D341Med (cell line): ENCODE results near the gene CCDC70.

ENCODE experiments used
- DNase-seq: peaks from one replicate; pipeline ENCODE4 v3.0.0; 2012; ENCODE audit warnings: low spot score

The CCDC70 gene

DNA sequence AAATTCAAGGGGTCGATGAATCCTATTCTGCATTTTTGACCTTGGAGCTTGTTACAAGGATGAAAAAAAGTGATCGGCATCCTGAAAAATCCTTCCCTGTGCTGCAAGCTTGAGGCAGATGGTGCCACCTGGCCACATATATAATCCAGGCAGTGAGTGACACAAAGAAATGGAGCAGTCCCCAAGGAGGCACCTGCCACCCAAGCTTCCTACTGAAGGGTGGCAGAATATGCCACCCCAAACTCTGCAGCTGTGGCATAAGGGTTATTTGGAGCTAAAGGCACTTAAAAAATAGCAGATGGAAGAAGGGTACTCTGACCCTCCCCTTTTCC, 32.2 kb upstream of the CCDC70 start:
- peak; percentile 44 for DNase-seq

DNA sequence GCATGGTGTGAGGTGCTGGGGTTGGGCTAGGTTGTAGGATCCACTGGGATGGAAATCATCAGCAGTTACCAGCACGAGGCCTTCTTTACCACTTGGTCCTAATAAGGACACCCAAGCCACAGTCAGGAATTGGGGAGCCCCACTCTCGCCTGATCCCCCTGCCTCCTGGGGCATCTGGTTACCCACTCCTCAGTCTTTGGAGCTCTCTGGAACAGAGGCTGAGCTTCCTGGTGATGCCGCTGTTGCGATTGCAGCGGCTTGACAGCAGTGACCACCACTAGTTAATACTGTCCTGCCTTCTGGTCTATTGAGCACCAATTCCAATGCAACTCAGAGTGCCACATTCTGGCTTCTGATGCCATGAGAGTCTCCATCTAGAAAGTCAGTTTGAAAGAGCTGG, 30.2 kb upstream of the CCDC70 start:
- no peak for DNase-seq

DNA sequence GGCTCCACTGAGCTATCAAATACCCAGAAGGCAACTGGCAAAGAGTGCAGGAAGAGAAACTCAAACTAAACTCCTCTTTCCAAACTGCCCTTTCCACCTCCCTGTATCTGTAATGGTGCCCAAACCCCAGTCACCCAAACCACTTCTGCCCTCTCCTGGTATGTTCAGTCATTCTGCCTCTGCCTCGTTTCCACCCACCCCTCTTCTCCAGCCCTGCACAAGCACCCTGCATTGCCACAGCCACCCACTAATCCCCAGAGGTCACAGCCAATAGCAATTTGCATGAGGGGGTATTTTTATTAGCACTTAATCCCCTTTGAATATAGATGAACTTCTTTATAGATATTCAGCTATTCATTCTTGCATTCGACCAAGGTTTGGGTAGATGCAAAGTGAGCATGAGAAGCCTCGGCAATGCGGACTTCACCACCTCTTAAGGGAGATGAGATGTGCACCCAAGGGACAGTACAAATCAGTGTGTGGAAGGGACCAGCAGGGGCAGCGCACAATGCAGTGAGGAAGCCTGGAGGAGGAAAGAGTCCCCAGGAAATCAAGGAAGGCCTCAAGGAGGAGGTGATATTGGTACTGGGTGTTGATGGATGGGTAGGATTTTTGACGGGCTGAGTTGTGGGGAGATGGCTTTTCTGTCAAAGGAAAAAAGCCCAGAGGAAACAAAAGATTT, 29.2 kb upstream of the CCDC70 start:
- DNase-seq = peak; percentile 68

DNA sequence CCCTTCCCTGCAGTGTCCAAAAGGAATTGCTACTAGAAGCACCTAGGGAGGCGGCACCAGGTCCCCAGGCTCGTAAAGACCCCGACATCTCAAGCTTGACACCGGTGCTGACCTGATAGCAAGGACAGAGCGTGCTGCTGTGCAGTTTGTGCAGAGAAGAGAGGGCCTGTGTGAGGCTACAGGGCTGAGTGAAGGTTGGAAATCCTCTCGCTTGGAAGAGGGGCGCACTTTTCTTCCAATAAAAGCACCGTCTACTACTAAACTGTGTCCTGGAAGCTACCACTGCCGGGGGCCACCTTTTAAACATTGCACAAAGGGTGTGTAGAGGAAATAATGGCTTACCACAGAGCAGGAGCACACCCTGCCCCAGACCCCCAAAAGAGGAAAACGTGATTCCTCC, 27.8 kb upstream of the CCDC70 start:
- DNase-seq = no peak

DNA sequence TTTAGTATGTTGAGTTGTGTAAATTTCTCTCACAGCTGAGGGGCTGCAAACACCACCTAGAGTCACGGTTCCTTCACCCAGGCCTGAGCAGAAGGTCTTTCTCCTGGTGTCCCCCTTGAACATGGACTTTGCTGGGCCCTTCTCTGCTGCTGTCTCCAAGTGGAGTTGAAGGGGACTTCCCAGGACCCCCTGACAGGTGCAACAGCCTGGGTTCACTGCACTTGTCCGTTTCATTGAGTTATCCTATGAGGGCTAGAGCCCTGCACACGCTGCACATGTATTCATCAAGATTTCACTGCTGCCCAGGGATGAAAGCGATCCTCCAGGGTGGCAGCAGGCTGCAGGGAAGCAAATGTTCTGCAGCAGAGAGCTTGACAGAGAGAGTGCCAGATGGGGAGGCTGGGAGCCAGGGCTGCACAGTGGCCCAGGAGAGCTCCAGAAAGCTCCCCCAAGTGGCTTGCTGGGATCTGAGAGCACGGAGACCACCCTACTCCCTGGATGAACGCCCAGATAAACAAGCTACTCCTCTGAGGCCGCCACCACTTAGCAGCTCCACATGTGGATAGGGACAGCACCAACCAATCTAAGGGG, 27.1 kb upstream of the CCDC70 start:
- peak; percentile 55 for DNase-seq

DNA sequence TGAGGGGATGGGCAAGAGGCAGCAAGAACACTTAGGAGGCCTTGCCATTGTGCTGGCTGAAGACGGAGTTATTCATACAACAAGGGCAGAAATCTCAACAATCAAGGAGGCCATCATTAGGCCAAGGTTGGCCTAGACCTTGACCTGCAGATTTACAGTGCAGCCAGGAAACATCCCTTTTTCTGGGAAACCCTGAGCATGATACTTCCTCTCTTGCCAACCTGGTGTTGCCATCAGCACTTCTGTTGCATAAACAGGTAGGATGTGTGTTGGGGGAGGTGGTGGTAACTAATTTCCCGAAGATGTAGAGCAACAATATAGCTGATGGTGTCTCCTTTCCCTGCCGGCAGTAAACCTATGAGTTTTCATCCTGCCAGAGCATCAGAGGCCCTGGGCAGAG, 24.8 kb upstream of the CCDC70 start:
- DNase-seq = no peak

DNA sequence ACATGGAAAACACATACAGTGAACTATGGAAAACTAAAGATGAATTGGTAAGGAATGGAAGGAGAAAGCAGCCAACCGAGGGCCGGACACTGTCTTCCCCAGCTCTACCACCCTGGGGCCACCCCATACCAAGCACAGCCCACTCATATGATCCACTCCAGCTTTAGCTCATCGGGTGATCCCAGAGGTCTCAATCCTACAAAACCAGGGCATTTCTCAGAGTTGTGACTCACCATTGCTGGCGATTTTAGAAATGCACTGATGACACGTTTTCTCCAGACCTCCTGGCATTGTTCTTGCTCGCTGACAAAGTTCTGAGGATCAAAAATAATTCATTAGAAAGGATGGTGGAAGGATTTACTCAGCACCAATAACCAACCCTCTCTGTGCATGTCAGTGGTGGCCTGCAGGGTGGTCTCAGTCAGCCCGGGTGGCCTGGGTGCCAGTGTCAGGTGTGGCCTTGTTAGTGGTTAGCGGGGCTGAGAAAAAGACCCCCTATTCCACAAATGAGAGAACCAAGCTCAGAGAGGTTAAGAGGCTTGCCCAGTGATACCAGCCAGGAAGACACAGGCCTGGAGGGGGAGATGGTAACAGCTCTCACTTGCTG, 23.4 kb upstream of the CCDC70 start:
- no peak for DNase-seq

DNA sequence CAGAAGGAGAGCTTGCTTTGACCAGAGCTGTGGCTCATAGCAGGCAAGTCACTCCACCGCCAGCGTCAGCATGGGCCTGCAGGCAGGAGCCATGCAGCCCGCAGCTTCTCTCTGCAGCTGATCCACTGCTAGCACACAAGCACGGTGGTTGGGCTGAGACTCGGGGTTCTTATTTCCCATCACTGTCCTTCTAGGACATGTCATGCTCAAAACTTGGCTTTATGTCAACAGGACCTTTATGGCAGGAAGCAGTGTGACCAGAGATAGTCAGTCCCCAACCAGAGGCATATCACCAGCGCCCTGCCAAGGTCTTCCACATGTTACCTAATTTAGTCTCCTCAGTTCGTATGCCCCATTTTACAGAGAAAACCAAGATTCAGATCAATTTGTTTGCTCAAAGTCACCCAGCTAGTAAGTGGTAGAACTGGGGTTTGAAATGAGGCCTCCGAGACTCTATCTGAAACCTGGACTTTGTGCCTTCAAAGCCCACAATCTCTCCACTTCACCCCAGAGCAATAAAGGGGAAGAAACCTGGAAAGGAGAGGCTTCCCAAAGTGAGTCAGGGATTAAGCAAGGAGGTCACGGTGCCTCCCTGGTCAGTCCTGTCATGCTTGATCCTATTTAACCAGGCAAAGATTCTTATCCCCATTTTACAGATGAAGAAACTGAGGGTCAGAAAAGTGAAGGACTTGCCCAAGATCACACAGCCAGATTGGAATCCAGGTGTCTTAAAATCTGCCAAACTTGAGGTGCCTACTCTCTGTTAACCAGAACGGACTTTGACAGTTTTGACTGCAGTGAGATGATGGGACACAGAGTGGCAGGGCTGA, 21.8 kb upstream of the CCDC70 start:
- no peak for DNase-seq

DNA sequence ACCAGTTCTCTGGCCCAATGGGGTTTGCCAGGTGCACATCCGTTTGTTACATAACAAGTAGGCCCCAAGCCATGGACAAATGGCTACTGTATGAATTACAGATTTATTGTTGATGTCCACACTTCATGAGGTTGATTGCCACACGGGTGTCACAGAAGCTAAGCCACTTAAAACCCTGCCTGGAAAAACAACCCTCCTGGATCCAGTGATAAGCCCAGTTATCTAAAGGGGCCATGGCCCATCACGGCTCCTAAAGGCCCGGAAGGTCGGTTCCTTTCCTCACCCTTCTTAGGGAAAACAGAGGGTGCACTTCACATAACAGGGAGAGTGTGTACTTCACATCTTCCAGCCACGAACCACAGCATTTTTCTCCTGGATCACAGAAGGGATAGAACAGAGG, 20.9 kb upstream of the CCDC70 start:
- no peak for DNase-seq

DNA sequence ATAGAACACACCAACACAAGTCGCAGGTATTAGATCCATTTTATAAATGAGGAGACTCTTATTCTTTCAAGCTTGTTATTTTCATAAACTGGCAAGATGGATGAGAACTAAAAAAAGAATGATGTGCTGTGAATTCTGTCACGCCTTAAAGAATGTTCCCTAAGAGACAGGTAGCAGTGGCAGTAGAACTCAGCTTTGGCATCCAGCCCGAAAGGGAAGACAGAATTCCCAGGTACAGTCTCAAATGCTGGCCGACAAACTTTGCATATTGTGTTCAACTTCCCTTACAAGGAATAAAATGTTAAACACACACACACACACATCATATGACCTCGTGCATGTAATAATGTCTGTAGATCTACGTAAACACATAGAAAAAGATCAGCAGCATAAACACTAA, 20.0 kb upstream of the CCDC70 start:
- no peak for DNase-seq

DNA sequence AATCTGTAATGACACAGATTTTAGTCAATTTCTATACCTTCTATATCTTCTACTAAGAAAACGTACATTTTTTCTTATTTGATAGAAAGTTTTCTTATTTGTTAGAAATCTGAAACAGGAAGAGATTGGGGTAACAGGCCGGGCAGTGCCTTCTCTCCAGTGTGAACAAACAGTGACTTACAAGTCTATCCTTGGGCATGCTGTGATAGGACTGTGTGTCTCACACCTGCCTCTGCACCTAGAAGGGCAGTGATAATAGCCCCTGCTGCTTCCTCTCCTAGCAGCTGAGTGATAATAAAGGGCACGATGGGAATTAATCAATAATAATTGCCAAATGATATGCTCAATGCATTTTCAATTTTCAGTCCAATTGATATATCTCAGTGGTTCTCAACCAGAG, 18.2 kb upstream of the CCDC70 start:
- no peak for DNase-seq

DNA sequence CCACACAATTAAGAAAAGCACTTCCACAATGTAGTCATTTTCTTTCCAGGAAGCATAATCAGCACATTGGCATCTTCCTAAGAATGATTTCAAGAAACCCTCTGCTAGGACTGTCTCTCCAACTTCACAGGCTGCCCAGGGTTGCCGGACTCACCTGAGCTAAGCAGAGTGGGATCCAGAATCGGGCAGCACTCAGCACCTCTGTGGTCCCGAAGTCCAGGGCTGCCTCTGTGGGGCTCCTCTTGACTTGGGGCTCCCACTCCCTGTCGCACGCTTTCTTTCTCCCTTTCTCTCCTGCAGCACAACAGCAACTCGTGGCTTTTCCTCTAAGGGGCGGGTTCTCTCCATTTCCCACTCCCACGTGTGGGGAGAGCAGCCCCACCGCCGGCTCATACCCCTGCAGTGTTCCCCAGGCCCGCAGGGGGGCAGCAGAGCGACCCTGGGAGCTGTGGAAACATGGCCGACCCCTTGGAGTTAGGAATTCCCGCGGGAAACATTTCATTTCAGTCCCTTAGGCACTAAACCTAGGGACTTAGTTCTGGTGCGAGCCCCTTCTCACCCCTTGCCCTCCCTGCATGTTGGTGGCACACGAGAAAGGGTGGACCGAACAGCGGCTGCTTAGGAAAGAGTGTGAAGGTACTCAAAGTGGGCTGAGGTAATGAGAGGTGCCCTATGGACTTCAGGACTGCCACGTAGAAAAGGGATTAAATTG, 16.8 kb upstream of the CCDC70 start, which contains the start of gene TMEM272:
Gene TMEM272 (minus strand): TSS at position 316 of the 712 bp plus-strand sequence. CDS start 6,647 bp downstream, outside the sequence.
- DNase-seq = peak; percentile 92

DNA sequence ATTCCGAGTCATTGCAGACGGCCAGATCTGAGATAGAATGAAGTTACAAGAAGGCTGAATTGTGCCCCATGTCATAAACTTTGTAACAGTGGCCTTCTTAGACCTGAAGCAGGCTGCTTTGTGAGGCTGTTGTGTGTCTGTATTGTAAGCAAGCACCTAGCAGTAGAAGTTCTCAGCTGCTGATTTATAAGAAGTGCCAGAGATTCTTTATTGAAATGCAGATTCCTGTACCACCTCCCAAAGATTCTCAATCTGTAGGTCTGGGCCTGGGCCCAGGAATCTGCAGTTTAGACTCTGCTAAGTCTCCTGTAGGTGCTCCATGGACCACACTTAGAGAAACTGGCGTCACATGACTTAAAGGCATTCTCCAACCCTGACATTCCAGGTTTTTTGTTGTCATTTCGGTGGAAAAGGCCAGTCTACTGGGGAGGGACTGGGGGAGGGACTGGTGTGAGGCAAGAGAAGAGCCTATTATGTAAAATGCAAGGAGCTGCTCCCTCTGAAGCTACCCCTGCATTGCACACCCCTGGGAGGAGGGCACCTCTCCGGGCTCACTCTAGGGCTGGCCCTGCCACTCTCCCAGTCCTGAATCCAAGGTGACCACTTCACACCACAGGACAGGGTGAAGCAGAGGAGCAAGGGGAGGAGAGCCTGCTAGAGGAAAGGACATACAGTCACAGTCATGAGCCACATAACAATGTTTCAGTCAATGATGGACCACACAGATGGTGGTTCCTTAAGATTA, 16.0 kb upstream of the CCDC70 start:
- no peak for DNase-seq

DNA sequence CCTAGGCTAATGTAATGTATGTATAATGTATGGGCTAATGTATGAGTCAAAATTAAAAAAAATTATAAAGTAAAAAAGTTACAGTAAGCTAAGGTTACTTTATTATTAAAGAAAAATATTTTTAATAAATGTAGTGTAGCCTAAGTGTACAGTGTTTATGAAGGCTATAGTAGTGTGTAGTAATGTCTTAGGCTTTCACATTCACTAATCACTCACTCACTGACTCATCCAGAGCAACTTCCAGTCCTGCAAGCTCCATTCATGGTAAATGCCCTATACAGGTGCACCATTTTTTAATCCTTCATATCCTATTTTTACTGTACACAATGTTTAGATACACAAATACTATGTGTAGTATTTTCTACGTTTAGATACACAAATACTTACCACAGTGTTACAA, 15.0 kb upstream of the CCDC70 start:
- DNase-seq = no peak

DNA sequence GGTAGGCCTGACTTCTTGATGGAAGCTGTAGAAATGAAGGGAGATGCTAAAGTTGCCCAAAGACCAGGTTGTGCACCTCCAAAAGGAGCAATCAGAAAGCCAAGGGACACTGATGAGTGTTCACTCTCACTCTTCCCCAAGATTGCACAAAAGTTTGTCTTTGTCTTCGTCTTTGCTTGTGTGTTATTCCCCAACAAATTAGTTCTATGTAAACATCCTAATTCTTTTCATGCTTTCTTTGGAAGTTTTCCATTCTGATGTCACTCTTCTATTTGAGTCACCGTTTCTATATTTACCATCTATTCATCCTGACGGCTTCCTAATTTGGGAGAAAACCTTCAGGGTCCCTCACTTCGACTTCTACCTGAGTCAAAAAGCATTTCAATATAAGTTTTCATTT, 13.1 kb upstream of the CCDC70 start:
- DNase-seq = no peak

DNA sequence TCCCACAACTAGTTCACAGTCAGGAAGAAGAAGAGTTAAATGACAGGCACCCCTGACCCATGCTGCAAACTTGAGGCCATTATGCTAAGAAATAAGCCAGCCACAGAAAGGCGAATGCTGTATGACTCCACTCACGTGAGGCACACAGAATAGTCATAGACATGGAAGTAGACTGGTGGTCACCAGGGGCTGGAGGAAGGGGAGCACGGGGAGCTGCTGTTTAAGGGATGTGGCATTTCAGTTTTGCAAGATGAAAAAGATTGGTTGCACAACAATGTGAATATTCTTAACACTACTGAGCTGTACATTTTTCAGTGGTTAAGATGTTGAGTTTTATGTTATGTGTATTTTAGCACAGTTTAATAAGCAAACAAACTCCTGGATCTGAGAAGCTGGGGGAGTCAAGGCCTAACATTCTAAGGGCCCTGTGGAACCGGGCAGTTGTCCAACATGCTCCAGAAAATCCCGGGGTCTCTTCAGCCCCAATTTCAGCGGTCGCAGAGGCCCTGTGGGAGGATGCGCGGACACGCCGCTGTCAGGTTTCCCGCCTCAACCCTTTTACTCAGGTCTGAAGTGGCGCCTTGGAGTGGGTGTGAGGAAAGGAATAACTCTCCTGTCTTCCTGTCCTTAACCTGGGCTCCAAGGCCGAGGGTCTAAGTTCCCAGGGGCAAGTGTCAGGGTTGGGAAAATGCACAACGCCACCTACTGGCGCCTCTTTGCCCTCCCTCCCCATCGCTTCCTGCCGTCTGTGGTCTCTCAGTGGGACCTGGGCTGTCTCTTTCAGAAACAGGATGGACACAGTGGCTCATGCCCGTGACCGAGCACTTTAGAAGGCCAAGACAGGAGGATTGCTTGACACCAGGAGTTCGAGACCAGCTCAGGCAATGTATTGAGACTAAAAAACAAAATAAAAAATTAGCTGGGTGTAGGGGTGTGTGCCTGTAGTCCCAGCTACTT, 12.3 kb upstream of the CCDC70 start:
- peak; percentile 73 for DNase-seq

DNA sequence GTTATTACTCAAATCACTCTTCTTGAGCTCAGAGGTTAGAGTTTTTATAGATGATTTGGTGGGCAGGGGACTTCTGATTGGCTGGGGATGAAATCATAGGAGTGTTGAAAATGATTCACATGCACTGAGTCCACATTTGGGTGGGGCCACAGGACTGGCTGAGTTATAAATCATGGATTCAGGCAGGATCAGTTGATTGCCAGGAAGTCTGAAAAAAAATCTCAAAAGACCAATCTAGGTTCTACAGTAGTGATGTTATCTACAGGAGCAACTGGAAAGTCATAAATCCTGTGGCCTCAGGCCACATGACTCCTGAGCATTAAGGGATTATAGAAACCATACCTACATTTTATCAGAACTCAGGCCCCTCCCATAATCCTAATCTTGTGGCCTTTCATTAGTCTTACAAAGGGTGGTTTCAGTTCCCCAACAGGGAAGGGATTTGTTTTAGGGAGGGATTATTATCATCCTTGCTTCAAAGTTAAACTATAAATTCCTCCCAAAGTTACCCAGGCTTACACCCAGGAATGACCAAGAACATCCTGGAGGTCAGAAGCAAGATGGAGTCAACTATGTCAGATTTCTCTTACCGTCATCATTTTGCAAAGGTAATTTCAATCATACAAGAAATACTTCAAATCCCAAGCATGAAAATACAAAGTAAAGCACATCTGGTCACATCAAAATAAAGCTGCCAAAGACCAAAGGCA, 5.6 kb upstream of the CCDC70 start:
- DNase-seq = no peak

DNA sequence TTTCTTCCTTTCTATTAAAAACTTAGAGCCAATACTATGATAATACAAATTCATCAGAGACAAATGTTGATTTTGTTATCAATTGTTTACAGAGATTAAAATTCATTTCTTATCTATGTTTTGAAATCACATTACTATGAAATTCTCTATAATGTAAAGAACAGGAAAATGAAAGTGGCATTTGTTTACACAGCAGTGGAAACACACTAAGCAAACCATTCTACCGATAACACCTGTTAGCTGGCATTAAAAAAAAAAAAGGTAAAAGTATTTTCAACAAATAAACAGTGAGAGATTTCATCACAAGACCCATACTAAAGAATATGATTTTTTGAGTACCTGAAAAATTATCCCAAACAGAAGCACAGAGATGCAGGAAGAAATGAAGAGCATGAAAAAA, 4.8 kb upstream of the CCDC70 start:
- DNase-seq = no peak

DNA sequence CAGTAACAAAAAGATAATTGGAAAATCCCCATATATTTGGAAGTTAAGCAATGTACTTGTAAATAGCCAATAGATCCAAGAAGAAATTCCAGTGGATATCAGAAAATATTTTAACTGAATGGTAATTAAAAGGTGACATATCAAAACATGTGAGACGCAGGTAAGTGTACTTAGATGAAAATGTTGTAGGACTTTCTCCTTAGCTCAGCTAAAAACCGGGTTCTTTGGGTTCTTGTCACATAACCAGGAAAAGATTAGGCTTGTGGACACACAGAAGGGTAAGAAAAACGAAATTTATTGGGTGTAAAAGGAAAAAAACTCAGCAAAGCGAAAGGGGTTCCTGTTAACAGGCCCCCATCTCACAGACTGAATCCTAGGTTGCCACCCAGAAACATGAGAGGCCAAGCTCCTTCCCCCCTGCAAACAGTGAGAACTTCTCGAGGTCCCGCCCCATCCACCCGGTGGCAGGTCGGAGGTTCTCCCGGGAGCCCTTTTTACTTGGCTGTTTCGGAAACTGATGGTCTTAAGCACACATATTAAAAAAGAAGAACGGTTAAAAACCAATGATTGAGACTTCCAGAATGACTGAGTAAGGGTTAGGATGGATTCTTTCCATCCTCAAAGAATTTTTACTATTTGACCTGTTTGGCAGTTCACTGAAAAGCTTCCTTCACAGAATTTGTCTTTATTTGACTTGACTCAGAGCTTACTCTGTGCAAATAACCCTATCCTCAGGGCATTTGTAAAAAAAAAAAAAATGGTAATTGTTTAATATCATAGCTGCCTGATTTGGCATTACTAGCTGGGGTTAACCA, 3.1 kb upstream of the CCDC70 start:
- no peak for DNase-seq
